ENCODE measurements around the gene ABAT.

The ABAT gene

GRCh38 chr16:8751481-8752311, 77.3 kb downstream of the ABAT start:
- H3K9ac ChIP-seq (ENCODE audit: low read depth, low read length): no peak overlapping the region
- no peaks in the 10 kb centered on the region for H3K36me3 ChIP-seq (ENCODE audit: insufficient read depth, low read length)
- peaks cover 10% of the 10 kb centered on the region for H3K4me1 ChIP-seq (ENCODE audit: insufficient read depth, low read length)
- H3K9me3 ChIP-seq (ENCODE audit: control insufficient read depth, insufficient read depth, low read length): no peaks in the 10 kb centered on the region

- Histone ChIP-seq H3K4me1 (ENCODE audit: insufficient read depth, low read length) (peaks cover 10% of the 10 kb centered on the region), H3K36me3 (ENCODE audit: insufficient read depth, low read length) (no peaks in the 10 kb centered on the region), H3K9me3 (ENCODE audit: control insufficient read depth, insufficient read depth, low read length) (no peaks in the 10 kb centered on the region), H3K9ac (ENCODE audit: low read depth, low read length) (no peak overlapping the region)
Measured at GRCh38 chr16:8752706-8753105, 78.3 kb downstream of the ABAT start.

- H3K9me3 ChIP-seq (ENCODE audit: control insufficient read depth, insufficient read depth, low read length): no peaks in the 10 kb centered on the region
- H3K36me3 ChIP-seq (ENCODE audit: insufficient read depth, low read length): no peaks in the 10 kb centered on the region
- H3K9ac ChIP-seq (ENCODE audit: low read depth, low read length): no peak overlapping the region
- H3K4me1 ChIP-seq (ENCODE audit: insufficient read depth, low read length): peaks cover 10% of the 10 kb centered on the region
Measured at GRCh38 chr16:8753416-8754054, 79.1 kb downstream of the ABAT start.

GRCh38 chr16:8756755-8757154, 82.3 kb downstream of the ABAT start:
- H3K4me1 ChIP-seq (ENCODE audit: insufficient read depth, low read length): peaks cover 3% of the 10 kb centered on the region
- no peaks in the 10 kb centered on the region for H3K9me3 ChIP-seq (ENCODE audit: control insufficient read depth, insufficient read depth, low read length)

GRCh38 chr16:8758022-8758421, 83.6 kb downstream of the ABAT start:
- Histone ChIP-seq H3K4me1 (ENCODE audit: insufficient read depth, low read length) (no peaks in the 10 kb centered on the region), H3K36me3 (ENCODE audit: insufficient read depth, low read length) (no peaks in the 10 kb centered on the region), H3K9me3 (ENCODE audit: control insufficient read depth, insufficient read depth, low read length) (no peaks in the 10 kb centered on the region), H3K9ac (ENCODE audit: low read depth, low read length) (no peak overlapping the region)

More at GRCh38 chr16:8756755-8757154, 82.3 kb downstream of the ABAT start:
- H3K36me3 ChIP-seq (ENCODE audit: insufficient read depth, low read length): no peaks in the 10 kb centered on the region
- H3K9ac ChIP-seq (ENCODE audit: low read depth, low read length): no peak overlapping the region

- Histone ChIP-seq H3K36me3 (ENCODE audit: insufficient read depth, low read length) (no peaks in the 10 kb centered on the region), H3K9ac (ENCODE audit: low read depth, low read length) (no peak overlapping the region), H3K9me3 (ENCODE audit: control insufficient read depth, insufficient read depth, low read length) (no peaks in the 10 kb centered on the region)
Measured at GRCh38 chr16:8760021-8760420, 85.6 kb downstream of the ABAT start.

GRCh38 chr16:8761078-8761477, 86.7 kb downstream of the ABAT start:
- H3K36me3 ChIP-seq (ENCODE audit: insufficient read depth, low read length): no peaks in the 10 kb centered on the region
- no peaks in the 10 kb centered on the region for H3K4me1 ChIP-seq (ENCODE audit: insufficient read depth, low read length)
- no peak overlapping the region for H3K9ac ChIP-seq (ENCODE audit: low read depth, low read length)
- no peaks in the 10 kb centered on the region for H3K9me3 ChIP-seq (ENCODE audit: control insufficient read depth, insufficient read depth, low read length)

More at GRCh38 chr16:8760021-8760420, 85.6 kb downstream of the ABAT start:
- H3K4me1 ChIP-seq (ENCODE audit: insufficient read depth, low read length): no peaks in the 10 kb centered on the region

- Histone ChIP-seq H3K9me3 (ENCODE audit: control insufficient read depth, insufficient read depth, low read length) (no peaks in the 10 kb centered on the region), H3K4me1 (ENCODE audit: insufficient read depth, low read length) (no peaks in the 10 kb centered on the region), H3K36me3 (ENCODE audit: insufficient read depth, low read length) (no peaks in the 10 kb centered on the region), H3K9ac (ENCODE audit: low read depth, low read length) (no peak overlapping the region)
Measured at GRCh38 chr16:8762254-8762653, 87.8 kb downstream of the ABAT start.

GRCh38 chr16:8763083-8763482, 88.7 kb downstream of the ABAT start:
- Histone ChIP-seq H3K4me1 (ENCODE audit: insufficient read depth, low read length) (no peaks in the 10 kb centered on the region), H3K9me3 (ENCODE audit: control insufficient read depth, insufficient read depth, low read length) (no peaks in the 10 kb centered on the region), H3K36me3 (ENCODE audit: insufficient read depth, low read length) (no peaks in the 10 kb centered on the region), H3K9ac (ENCODE audit: low read depth, low read length) (no peak overlapping the region)

GRCh38 chr16:8763899-8764298, 89.5 kb downstream of the ABAT start:
- H3K36me3 ChIP-seq (ENCODE audit: insufficient read depth, low read length): no peaks in the 10 kb centered on the region
- H3K9me3 ChIP-seq (ENCODE audit: control insufficient read depth, insufficient read depth, low read length): no peaks in the 10 kb centered on the region
- H3K9ac ChIP-seq (ENCODE audit: low read depth, low read length): no peak overlapping the region
- H3K4me1 ChIP-seq (ENCODE audit: insufficient read depth, low read length): no peaks in the 10 kb centered on the region

GRCh38 chr16:8764525-8765250, 90.3 kb downstream of the ABAT start:
- Histone ChIP-seq H3K9ac (ENCODE audit: low read depth, low read length) (no peak overlapping the region), H3K36me3 (ENCODE audit: insufficient read depth, low read length) (no peaks in the 10 kb centered on the region), H3K4me1 (ENCODE audit: insufficient read depth, low read length) (no peaks in the 10 kb centered on the region), H3K9me3 (ENCODE audit: control insufficient read depth, insufficient read depth, low read length) (no peaks in the 10 kb centered on the region)

GRCh38 chr16:8767176-8767575, 92.8 kb downstream of the ABAT start:
- H3K4me1 ChIP-seq (ENCODE audit: insufficient read depth, low read length): no peaks in the 10 kb centered on the region
- no peak overlapping the region for H3K9ac ChIP-seq (ENCODE audit: low read depth, low read length)
- H3K36me3 ChIP-seq (ENCODE audit: insufficient read depth, low read length): no peaks in the 10 kb centered on the region
- no peaks in the 10 kb centered on the region for H3K9me3 ChIP-seq (ENCODE audit: control insufficient read depth, insufficient read depth, low read length)

- no peaks in the 10 kb centered on the region for H3K36me3 ChIP-seq (ENCODE audit: insufficient read depth, low read length)
- H3K9ac ChIP-seq (ENCODE audit: low read depth, low read length): no peak overlapping the region
- H3K4me1 ChIP-seq (ENCODE audit: insufficient read depth, low read length): no peaks in the 10 kb centered on the region
Measured at GRCh38 chr16:8768283-8768682, 93.9 kb downstream of the ABAT start.

GRCh38 chr16:8768692-8769091, 94.3 kb downstream of the ABAT start:
- Histone ChIP-seq H3K36me3 (ENCODE audit: insufficient read depth, low read length) (no peaks in the 10 kb centered on the region), H3K4me1 (ENCODE audit: insufficient read depth, low read length) (no peaks in the 10 kb centered on the region), H3K9me3 (ENCODE audit: control insufficient read depth, insufficient read depth, low read length) (no peaks in the 10 kb centered on the region), H3K9ac (ENCODE audit: low read depth, low read length) (no peak overlapping the region)

More at GRCh38 chr16:8768283-8768682, 93.9 kb downstream of the ABAT start:
- no peaks in the 10 kb centered on the region for H3K9me3 ChIP-seq (ENCODE audit: control insufficient read depth, insufficient read depth, low read length)

Data from ES-I3 (cell line).